Measurements from ENCODE around the gene ADAM8.

DNA sequence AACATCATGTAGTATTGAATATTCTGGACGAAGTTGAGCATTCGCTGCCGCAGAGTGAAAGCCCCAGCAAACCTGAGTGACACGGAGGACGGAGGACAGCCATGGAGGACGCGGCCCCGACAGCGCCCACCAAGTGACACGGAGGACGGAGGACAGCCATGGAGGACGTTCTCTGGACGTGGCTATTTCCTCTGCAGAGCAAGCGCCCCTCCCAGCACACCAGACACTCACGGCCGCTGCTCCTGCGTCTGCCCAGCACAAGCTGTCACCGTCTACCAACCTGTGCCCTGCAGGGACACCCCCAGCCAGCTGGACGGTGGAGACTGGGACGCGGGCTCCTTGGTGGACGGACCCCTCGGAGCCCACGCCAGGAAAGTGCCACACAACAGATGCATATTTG lies 7.3 kb upstream of the ADAM8 start:
- TF ChIP-seq, protein P1, sequence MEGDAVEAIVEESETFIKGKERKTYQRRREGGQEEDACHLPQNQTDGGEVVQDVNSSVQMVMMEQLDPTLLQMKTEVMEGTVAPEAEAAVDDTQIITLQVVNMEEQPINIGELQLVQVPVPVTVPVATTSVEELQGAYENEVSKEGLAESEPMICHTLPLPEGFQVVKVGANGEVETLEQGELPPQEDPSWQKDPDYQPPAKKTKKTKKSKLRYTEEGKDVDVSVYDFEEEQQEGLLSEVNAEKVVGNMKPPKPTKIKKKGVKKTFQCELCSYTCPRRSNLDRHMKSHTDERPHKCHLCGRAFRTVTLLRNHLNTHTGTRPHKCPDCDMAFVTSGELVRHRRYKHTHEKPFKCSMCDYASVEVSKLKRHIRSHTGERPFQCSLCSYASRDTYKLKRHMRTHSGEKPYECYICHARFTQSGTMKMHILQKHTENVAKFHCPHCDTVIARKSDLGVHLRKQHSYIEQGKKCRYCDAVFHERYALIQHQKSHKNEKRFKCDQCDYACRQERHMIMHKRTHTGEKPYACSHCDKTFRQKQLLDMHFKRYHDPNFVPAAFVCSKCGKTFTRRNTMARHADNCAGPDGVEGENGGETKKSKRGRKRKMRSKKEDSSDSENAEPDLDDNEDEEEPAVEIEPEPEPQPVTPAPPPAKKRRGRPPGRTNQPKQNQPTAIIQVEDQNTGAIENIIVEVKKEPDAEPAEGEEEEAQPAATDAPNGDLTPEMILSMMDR (IDR thresholded peaks at IDR 0.05 in 4 of 5, conservative IDR thresholded peaks at IDR 0.05 in 1 of 5), result no peak
- TF ChIP-seq POLR2A (IDR thresholded peaks at IDR 0.05), result no peak
